Activated CD4-positive, CD25-positive, alpha-beta regulatory T cell treated with anti-CD3 and anti-CD28 coated beads, Interleukin-2, amount 50 U/mL, for 24 hours (primary cell): ENCODE results near the gene DTNBP1.

ENCODE experiments used
- ATAC-seq, 2 donors: fragments of 150-1000 bp; cut with Tn5 transposase; one replicate each; pipeline ENCODE4 v1.10.0; 2021; ENCODE audit warnings: mild to moderate bottlenecking in 1 of 2, moderate library complexity in 1 of 2

The DTNBP1 gene

DNA sequence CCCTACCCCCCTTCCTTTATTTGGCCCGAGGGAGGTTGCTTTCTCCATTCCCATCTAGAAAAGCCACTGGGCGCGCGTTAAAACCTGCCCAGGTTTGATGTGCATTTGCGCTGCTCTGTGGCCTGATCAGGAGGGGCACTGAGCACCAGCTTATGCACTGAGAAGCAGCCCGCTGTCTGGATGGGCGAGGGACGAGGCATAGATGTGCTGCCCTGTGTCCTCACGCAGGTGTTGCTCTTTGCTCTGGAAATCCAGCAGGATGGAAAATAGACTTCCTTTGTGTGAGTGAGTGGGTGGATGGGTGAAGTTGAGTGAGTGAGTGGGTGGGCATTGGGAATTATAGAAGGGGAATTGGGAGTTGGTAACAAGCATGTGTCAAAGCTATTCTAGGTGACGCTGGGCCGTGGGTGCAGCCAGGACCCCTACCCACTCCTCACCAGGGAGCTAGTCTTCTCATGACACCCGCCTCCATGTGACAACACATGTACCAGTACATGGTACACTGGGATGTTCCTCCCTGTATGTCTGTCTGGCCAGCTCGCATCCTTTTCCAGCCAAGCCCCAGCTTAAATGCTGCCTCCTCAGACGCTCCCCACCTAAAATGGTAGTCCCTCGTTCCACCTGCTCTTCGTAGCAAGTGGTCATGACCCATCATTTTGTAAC is 162.6 kb downstream of the DTNBP1 start:
- ATAC-seq = no peak

DNA sequence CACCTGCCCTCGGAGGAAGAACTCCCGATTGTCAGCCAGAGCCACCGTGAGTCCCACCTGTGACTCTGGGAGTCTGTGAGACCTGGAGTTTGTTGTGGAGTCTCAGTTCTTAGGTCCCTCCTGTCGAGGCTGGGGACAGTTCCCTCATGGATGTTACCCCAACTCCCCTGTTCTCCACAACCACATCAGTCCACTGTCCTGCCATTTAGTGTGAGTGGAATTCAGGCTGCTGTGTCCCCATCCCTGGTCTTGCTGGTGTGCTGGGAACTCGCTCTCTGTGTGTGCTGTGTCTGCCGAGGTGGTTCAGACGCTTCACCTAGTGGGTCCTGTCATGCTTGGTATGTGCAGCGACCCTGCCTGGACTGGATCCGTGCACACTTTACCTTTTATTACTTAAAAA is 163.2 kb downstream of the DTNBP1 start:
- ATAC-seq = no peak

DNA sequence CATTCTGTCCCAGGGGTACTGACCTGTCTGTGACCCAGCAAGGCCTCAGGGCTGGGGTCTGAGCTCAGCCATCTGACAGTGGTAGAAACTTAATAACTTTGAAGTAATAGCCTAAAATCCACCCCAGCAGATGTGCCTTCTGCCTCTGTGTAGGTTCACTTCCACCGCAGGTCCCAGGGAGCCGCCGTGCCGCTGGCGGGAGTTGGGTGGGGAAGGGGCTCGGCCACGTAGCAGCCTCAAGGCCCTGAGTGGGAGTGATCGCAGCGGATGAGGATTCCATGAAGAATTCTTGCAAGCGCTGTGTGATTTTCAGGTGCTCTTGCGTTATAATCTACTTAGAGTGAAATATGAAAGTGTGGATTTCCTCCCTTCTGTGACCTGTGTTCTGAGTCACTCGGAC is 163.7 kb downstream of the DTNBP1 start:
- ATAC-seq = no peak

DNA sequence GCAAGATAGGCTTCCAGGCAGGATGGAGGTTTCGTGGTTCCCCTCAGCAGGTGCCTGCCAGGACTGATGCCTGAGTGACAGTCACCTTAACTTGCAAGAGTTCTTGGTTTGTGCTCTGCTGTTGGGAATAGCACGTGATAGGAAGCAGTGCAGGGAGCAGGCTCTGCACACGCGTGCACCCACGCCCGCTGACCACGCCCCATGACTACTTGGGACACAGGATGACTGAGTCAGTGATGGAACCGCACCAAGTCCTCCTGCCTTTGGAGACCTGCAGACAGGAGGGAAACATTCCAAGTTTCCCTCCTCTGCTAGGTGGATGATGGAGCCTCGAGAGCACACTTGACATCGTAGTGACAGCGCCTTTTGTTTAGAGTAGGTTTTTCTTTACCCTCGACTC is 164.2 kb downstream of the DTNBP1 start:
- no peak for ATAC-seq

DNA sequence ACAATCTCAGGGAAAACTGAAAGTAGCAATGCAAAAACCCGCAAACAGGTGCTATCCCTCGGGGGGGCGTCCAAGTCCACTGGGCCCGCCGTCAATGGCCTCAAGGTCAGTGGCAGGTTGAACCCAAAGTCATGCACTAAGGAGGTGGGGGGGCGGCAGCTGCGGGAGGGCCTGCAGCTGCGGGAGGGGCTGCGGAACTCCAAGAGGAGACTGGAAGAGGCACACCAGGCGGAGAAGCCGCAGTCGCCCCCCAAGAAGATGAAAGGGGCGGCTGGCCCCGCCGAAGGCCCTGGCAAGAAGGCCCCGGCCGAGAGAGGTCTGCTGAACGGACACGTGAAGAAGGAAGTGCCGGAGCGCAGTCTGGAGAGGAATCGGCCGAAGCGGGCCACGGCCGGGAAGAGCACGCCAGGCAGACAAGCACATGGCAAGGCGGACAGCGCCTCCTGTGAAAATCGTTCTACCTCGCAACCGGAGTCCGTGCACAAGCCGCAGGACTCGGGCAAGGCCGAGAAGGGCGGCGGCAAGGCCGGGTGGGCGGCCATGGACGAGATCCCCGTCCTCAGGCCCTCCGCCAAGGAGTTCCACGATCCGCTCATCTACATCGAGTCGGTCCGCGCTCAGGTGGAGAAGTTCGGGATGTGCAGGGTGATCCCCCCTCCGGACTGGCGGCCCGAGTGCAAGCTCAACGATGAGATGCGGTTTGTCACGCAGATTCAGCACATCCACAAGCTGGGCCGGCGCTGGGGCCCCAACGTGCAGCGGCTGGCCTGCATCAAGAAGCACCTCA is 166.3 kb downstream of the DTNBP1 start:
- no peak for ATAC-seq

DNA sequence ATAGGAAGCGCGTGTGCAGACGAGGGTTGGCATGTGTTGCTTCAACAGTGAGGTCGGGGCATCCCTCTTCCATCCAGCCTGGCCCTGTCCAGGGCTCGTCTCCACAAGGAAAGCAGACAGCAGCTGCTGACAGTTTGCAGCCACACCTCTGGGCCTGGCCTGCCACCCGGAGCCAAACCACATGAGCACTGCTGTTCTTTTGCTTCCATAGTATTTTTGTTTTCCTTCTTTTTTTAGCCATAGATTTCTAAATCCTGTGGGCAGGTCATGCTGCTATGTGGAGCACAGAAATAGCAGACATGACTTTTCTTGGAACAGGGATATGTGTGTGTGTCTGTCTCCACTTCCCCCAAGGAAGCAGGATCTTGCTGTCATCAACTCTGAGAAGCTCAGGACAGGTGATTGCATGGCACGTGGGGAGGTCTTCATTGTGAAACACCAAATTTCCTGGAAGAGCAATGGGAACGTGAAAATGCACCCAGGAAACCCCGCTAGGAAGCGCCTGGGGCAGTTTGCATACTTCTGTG is 167.4 kb downstream of the DTNBP1 start:
- no peak for ATAC-seq

DNA sequence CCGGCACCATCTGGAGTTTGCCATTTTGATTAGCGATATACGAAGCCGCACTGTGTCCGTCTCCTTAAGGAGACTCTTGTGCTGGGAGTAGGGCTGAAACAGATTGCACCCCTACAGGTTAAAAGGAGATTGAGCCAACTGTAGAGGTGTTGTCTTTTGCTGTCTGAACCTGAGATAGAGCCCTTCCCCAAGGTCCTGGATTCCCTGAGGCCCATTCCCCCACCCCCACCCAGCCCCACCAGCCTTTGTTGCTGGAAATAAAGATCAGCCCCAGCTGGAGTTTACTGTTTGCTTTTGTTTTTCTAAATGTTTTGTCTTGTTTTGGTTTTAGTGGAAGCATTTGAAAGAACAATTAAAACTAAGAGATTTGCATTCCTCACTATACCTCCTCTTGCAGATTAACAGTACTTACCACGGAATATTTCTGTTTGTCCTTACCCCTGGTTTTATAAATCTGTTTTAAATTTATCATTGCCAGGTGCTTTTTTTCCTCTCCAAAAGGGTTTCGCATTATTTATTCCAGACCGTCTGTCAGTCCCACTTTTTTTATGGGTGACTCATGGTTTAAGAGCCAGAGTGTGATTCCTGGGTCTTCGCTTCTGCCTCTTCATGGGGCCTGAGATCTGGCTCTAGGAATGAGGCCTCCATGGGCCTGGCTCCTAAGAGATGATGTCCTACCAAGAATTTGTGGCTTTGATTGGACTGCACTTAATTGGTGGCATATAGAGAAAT is 169.2 kb downstream of the DTNBP1 start:
- ATAC-seq = no peak

DNA sequence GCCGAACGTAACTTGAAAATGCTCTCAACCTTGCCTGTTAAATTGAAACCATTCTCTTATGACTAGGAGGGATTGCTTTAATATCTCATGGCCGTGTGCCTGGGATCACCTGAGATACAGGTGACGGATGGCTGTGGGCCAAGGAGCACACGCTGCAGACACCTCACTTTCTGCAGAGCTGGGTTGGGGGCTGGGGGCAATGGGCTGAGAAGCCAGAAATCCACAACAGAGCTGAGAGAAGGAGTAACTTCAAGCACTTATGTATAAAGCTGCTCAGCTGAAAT is 170.9 kb downstream of the DTNBP1 start:
- ATAC-seq = no peak

DNA sequence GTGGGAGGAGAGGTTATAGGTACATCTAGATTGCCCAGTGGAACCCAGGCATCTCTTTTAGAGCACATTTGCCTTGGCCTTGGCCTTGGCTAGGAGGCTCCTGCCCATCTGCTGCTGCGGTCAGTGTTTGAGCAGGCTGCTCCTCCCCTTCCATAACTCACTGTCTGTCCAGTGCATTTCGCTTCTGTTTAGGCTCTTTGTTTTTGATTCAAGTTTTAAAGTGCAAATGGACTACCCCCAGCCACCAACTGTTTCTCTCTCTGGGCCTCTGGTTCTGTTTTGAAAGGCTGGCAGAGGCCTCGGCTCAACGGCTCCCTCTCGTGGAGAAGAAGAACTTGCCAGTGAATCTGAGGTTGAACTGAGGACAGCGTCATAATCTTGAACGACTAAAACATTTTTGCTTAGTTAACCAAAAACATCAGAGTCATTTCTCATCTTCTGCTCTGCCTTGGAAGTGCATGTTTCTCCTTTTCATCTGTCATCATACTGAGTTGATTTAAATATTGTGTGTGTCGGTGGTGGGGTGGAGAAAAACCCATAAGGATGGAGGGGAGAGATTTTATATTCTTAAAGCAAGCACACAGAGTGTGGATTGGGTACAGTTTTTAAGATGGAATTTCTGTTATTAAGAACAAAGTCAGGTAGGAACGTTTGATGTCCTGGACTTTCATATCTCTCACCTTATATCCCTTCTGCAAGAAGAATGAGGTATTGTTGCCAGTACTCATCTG is 171.4 kb downstream of the DTNBP1 start:
- ATAC-seq = peak; percentile 56 to 81

DNA sequence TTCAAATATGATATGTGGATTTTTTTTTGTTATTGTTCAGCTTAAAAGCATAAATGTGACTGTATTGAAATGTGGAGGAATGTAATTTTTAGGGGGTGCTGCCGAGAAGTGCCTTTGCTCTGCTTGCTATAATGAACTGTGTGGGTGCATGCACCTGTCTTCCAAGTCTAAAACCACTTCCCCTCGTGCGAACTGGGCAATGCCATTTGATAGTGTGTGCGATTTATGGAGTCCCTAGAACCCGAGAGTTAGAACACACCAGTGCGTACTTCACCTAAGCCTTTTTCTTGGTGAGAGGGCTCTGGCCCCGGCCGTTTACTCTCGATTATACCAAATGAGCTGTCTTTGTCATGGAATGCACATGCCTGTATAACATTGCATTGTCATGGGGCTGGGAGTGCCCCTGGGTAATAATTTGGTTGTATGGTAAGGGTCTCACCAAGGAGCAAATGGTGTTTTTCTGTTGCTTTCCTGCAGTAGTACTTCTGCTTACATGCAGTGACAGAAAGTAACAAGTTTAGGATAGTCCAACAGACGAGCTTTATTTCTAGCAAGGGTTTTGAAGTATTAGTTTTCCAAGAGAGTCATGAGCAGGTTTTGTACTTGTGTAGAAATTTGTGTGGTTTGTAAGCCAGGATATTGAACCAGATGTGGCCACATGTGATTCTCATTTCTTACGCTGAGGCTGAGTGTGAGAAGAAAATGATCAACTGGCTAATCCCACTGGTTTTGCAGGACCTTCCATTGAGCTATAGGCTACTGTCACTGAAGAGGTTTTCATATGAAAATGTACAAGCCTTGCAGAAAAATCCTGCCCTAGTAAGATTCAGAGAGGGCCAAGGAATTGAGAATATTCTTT is 172.4 kb downstream of the DTNBP1 start:
- ATAC-seq = no peak

DNA sequence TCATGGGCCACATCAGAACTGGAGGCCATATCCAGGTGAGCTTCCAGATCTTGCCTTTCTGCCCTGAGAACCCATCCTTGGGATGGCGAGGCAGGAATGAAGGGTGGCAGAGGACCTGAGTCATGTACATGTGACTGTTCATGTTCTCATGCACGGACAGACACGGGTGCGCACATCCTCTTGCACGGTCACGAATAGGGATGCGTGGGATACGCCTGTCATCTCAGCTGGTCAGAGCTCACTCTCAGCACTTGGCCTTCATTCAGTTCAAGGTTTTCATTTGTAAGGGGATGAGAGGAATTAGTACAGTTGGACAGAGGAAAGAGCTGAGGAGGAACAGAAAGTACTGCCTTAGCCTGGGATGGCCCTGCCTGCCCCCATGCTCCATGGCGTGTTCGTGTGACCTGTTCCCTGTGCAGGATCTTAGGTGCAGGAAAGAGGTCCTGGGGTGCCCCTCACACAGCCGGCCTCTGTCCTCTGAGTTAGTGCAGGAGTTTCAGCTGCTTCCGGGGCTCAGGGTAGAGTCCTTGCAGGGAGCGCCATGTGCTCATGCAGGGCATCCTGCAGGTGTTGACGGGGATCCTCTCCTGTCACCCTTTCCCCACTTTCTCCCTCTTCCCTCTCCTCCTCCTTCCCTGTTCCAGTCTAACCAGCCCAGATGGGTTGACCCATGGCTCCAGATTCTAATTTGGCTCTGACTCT is 173.4 kb downstream of the DTNBP1 start:
- ATAC-seq = no peak

DNA sequence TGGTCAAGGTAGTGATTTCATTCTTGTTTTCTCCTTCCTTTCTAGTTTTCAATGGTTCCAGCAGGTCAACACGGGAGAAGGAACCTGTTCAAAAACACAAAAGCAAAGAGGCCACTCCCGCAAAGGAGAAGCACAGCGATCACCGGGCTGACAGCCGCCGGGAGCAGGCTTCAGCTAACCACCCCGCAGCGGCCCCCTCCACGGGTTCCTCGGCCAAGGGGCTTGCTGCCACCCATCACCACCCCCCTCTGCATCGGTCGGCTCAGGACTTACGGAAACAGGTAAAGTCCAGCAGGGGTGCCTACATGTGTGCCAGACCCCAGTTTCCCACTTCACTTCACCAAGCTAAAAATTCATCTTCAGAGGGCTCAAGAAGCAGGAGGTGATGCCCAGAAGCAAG is 175.6 kb downstream of the DTNBP1 start:
- ATAC-seq = no peak

DNA sequence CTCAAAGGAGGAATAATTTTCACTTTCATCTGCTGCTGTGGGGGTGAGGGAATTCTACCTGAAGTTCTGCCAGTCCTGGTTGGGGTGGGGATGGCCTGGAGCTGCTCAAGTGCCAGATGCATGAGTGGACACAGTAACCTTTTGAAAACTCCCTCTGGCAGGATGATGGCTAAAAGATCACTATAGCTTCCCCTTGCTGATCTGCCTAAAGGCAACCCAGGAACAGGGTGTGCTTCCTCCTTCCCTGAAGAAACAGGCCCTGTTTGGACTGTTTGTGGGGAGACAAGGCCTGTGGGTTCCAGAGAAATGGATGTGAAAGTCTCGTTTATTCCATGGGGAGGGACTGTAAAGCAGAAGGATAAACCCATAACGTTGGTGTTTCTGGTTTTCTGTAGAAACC is 176.9 kb downstream of the DTNBP1 start:
- ATAC-seq = no peak

DNA sequence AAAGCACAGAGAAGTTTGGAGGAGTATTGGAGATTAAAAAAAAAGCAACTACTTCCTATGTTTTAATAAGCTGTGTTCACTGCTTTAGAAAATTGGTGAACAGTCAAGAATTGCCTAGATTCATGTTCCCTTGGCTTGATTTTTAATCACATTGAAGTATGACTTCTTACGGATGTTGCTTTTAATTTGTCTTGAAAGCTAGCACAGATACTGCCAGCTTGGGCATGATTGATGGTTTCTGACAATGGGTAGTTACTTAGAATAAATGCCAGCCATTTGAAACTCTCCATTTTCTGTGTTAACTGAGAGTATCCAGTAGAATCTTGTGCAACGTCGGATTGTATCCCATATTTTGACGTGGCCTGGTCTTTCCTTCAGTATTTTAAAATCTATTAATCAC is 178.0 kb downstream of the DTNBP1 start:
- no peak for ATAC-seq

DNA sequence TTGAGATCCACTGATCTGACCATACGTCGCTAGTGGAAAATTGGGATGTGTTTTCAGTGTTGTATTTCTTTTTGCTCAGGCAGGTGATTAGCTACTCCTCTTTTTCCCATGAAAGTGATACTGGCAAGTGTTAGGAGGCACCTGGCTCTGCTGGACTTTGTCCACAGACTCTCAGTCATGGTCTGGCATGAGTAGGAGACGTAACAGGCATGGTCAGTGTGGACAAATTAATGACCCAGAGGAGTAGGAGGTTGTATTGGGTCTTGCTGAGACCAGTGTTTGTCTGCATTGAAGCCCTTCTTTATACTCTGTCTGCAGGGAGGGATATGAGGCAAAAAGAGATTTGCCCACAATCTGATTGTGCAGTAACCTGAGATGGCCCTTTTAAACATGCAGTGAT is 178.7 kb downstream of the DTNBP1 start:
- no peak for ATAC-seq

DNA sequence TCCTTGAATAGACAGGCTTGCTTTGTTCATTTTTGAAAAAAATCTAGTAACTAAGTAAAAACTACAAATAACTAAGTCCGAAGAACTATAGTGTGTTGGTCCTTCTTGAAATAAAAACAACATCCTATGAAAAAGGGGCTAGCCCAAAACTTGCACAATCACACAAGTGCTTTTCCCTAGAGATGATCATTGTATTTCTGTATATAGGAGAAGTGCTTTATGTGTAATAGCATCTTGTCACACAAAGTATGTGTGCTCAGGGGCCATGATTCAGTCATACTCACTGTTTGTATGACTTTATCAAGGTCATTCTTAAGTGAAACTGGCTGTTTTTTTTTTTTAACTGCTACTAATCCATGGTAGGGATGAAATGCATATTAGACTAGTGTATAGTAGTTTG is 179.8 kb downstream of the DTNBP1 start:
- ATAC-seq = no peak

DNA sequence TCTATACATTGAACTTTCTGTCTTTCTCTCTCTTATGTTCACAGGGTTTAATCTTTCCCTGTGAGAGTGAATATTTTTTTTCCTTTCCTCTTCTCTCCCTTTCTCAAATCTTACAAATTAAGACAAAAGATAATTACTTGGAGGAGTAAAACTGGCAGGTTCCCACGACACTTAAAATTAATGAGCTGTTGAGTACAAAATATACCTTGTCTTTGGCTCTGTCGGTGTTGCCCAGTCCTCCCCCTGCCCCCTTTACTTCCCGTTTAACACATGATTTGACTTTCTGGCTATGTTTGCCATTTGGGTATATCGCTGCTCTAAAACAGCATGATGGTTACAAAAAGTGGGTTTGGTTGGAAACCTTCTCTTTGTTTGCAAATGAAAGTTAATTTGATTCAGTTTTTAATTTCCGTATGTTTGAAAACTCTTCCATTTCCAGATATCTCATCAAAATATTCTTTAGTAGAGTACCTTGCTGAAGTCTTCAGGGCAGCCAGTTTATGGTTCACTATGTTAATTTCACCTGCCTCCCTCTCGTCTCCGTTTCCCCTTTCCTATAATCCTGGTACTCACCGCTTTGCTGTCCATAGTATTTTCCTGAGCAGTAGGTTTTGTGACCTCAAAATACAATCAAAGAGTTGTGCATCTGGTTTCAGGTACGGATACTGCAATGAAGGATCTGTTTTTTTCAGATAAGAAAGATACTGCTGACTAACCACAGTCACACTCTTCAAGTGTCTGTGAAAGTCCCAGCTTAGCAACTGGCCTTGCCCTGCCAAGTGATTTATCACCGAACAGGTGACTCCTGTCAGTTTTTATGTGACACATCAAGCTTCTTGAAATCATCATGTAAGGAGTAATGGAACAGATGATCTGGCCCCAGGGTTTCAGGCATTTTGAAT is 181.2 kb downstream of the DTNBP1 start:
- peak; percentile 58 to 90 for ATAC-seq

DNA sequence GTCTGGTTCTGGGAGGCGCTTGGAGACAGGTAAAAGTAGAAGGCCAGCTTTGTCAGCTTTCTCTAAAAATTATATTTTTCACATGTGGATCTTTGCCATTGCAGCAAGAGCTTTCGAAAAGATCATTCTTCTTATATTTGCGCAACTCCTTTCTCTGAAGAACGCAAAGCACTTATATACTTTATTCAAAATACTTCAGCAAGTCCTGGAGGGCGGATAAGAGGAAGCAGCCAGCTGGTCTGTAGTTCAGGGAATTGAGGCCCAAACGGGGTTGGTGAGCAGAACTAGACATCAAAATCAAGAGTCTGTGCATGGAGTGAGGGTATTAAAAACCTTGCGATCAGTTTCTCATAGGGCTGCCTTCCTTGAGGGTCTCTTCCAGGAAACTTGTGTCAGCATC is 182.3 kb downstream of the DTNBP1 start:
- no peak for ATAC-seq

DNA sequence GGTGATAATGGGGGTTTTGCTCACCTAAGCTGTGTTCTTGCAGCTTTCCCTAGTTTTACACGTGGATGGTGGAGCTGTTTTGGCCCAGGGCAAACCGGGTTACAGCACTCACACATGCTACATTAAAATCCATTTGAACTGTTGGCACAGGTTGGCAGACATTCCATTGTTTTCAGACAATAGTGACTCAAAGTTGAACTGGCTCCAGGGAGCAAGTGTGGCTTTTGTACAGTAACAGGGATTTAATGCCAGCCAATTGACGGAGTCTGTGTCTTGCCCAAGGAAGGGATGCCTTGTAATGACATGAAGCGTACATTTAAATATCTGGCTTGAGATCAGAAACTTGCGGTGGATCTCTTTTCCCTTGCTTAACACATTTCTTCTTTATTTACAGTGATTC is 183.1 kb downstream of the DTNBP1 start:
- no peak for ATAC-seq

DNA sequence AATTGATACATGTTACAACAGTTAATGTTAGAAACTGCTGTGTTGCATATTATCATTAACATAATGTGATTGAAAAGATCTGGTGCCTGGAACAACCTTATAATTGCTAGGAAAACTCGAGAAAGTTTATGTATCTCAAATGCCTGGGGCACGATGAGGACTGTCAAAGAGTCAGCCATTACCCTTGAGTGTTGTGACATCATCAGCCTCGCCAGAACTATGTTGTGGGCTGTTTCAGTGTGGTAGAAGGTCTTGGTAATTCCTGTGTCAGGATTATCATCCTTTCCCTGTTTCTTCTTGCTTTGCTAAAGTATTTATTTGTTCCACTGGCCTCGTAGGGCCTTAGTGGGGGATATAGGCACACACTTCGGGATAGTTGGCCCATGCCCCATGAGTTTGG is 185.1 kb downstream of the DTNBP1 start:
- no peak for ATAC-seq
